ENCODE data around the gene TBC1D5.
A peak's percentile ranks its signal among the peaks of the same experiment; 100 is the strongest.
"Not testable (repeated sequence)": the region's sequence is repeated elsewhere in the genome, so short reads cannot be mapped to it uniquely, and the experiment has no call there.

TBC1D5 gene

DNA sequence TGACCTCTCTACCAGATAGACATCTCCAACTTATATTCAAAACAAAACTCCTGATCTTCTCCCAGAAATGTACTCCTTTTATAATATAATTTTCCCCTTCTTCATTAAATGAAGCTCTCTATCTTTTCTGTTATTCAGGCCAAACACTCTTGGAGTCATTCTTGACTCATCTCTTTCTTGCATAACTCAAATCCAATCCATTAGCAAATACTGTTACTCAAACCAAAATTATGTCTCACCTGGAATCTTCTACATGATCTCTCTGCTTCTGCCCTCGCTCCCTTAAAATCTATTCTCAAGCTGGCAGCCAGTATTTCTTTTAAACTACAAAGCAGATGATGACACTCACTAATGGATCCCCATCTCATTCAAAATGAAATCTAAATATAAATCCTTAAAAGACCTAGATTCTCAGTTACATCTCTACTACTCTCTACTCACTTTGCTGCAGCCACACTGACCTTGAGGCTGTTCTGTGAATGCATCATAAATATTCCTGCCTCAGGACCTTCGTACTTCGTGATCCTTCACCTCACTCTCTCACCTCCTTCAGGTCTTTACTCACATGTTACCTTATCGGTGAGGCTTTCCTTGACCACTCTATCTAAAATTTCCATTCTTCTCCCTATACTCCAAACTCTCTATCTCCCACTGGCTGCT lies 160.9 kb downstream of the TBC1D5 start:
- no peak for DNase-seq

DNA sequence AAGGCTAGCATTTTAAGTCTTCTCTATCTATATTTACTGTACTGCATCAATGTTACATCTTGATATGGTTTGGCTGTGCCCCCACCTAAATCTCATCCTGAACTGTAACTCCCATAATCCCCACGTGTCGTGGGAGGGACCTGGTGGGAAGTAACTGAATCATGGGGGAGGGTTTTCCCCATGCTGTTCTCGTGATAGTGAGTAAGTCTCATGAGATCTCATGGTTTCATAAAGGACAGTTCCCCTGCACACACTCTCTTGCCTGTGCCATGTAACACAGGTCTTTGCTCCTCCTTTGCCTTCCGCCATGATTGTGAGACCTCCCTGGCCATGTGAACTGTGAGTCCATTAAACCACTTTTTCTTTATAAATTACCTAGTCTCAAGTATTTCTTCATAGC lies 161.5 kb downstream of the TBC1D5 start:
- DNase-seq: no peak

DNA sequence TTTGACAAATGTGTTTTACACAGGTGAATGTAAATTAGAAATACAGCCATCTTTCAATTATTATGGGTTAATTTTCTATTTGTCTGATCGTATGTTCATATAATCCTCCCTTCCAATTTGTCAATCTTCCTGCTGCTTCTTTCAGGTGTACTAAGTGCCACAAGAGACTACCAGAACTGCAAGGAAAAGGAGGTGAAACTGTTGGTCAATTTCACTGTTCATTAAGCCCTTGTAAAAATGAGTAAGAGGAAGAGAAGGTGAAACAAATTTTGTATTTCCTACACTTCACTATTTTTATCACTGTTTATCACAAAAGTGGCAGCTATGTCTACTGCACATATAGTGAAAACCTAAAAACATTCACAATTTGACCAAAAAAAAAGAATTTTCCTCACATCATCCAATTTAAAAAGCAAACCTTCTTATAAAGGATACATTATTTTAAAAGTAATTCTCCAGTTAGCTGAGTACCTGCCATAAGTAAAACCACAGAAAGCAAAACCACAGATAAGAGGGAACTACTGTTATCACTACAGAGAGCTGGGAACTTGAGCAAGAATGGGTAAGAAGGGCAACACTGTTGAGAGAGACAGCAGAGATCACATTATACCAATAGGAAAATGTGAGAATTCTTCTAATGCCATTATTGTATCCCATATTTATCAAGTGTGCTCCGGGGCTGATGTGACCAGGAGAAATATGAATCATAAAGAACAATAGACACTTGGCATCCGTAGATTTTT lies 163.0 kb downstream of the TBC1D5 start:
- no peak for DNase-seq

DNA sequence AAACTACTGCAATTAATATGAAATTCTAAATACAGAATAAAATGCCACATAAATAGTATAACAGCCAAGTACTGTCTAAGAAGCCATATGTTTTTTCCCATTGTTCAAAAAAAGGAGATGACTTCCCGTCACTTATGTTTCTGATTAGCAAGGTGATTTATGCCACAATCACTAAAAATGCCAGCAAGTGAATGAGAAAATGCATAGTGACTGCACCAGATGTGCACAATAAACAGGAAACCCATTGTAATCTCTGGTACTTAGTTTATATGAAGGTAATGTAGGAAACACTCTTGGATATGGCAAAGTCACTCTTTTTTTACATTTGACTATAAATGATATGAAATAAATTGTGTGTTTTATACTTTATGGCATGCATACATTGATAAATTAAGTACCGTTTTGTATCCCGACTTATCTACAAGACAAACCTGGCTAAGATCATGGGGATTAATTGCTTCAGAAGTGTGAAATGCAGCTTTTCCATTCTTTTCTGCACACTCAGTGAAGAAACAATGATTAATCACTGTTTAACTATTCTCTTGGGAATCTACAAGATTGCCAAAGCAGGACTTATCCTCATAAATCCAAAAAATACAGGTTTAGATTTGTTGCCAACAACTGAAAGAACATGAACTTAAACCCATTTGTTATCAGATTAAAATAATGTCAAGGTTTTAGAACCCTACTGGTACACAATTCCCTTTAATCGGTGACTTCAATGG lies 164.5 kb downstream of the TBC1D5 start:
- no peak for DNase-seq

DNA sequence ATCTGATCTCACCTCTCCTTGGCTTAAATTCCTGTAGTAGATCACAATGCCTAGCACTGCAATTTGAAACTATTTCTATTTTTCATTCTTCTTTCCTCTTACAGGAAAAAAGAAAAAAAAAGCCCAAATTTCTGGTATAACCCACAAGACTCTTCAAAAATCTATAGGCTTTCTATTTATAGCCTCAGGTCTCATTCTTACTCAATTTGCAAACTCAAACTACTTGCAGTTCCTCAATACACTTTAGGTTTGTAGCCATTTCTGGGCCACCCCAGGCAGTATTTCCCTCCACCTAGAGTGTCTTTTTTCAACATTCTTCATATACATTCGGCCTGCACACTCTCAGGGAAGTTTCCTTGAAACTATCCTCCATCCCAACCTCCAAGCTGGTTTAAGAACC lies 169.0 kb downstream of the TBC1D5 start:
- DNase-seq: no peak

DNA sequence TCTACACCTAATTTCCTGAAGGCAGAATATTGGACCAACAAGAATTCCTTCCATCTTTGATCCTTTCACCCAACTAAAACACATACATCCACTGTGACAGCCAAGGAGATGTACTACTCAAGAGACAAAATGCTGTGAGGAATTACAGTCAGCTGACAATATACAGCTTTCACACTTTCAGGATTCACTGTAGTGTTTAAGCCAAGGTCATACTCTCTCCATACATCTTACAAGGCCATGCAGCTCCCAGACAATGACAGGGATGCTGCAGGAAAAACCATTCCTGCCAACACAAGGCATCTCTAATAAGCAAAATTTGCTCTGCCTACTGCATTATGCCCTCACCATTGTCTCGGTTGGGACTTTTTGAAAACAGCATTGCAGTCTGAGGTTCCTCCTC lies 170.7 kb downstream of the TBC1D5 start:
- DNase-seq: no peak

DNA sequence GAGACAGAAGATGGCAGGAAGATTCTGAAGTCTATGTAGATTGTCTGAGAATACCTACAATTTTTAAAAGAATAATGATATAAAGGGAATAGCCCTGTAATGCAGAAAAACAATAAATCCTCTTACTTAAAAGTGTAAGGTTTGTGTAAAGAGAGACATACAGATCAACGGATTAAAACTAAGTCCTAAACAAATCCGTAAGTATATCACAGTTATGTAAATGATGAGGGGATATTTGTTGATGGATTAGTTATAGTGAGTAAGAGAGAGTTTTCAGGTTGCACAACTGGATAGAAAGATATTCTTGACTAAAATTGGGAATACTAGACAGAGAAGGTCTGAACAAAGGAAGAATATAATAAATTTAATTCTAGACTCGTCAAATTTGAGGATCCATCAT lies 179.6 kb downstream of the TBC1D5 start:
- DNase-seq: no peak

DNA sequence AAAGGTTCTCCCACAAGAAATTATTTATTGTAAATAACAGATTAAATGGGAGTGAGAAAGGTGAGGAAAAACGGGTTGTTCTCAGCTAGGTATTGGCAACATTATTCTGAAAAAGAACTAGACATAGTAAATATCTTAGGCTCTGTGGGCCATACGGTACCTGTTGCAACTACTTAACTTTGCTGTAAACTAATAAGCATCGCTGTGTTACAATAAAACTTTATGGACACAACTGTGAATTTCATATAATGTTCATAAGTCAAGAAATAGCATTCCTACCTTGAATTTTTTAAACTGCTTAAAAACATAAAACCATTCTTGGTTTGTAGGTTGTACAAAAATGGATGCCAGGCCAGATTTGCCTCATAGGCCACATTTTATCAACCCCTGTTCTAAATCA lies 183.9 kb downstream of the TBC1D5 start:
- DNase-seq: no peak

DNA sequence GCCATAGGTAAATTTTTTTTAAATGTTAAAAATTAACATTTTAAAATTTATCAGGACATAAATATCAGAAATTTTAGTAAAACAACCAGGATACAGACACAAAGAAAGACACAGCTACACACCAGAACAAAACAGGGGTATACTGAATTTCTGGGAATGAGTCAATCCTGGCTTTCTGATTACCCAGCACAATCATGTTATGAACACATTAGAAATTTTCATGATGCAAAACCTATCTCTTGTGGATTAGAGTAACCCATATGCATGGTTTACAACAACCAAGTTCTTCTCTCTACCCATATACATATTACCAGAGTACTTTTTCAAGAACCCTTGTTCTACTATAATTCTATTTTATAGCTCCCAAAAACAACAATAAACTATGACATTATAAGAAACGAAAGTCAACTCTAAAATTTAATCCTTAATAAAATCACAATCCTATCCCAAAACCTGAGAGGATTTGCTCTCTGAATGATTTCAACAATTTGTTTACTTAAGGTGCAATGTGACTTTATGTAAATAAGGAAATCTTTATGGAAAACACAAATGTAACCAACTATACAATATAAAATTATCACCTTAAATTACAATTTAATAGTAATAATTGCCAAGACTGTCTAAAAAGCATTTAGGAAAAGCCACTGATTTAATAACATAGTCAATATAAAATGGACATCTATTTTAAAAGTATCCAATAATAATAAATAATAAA lies 184.5 kb downstream of the TBC1D5 start:
- DNase-seq: no peak

DNA sequence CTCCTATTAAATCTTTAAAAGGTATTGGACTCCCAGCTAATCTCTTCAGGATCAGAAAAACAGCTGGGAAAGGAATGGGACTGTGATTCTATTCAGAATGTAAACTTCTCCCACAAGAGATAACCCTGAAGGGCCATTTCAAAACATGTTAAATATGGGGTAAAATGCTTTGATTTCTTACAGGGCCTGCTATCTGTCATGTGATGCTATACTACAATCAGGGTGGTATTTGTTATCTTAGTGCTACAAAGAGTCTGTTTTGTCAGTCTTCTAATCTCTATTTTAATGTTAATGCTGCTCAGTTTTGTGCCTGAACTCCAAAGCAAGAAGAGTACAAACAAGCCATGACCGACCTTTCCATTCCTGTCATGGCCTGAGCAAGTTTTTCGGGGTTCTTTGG lies 186.9 kb downstream of the TBC1D5 start:
- DNase-seq: no peak

DNA sequence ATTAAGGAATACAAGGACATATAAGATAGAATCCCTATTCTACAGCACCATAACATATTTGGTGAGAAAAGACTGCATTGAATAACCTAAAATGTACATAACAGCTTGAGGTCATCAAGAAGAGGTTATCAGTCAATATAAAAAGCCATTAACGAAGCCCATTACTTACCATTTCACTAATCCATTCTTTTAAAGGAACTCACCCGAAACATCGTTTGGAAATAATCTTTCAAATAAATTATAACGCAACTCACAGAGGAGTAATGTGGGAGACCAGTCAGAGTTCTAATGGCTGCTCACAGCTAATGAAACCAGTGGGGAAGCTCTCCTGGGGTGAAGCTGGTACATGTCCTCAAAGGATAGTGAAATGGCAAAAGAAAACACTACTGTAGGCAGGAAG lies 188.4 kb downstream of the TBC1D5 start:
- DNase-seq: no peak

DNA sequence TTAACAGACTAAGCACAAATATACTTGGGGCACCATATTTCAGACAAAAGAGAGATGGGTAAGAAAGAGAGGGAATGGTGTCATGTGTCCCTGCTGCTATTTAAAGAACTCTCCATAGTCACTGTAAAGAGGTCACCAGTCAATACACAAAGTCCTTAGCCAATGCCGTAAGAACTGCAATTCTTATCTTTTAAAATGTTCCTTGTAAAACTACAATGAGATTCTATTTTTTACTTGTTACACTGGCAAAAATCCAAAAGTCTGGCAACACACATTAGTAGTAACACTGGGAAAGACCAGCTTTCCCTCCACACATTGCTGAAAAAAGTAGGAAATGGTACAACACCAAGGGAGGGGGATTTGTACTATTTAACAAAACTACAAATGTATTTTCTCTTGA lies 189.4 kb downstream of the TBC1D5 start:
- DNase-seq: no peak

DNA sequence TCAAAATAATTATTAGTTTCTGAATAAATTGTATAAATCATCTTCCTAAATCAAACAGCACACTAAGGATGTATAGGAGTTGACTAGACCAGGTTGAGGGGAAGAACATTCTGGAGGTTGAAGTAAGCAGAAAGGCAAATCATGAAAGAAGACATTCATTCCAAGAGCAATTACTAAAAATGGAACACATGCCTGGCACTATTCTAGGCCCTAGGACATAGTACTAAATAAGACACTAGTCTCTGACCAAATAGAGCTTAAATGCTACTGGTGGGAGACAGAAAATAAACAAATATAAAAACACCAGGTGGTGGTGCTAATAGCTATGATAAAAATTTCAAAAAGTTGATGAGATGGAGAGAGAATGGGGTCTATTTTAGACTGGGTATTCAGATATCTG lies 190.1 kb downstream of the TBC1D5 start:
- no peak for DNase-seq

DNA sequence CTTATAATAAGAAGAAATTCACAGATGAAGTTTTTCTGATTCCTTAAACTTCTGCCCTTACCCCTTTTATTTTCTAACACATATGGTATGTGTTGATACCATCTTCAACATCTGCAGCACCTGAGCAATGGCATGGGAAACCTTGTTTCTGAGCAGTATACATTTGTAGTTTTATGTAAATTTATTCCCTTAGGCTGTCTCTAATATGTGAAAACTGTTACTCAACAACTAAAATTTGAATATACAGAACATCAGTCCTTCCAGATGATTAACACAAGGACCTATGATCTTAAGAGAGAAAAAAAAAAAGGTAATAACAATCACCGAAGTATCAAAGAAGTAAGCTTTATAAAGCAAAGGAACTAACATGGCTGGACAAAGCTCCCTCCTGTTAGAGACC lies 190.5 kb downstream of the TBC1D5 start:
- no peak for DNase-seq

DNA sequence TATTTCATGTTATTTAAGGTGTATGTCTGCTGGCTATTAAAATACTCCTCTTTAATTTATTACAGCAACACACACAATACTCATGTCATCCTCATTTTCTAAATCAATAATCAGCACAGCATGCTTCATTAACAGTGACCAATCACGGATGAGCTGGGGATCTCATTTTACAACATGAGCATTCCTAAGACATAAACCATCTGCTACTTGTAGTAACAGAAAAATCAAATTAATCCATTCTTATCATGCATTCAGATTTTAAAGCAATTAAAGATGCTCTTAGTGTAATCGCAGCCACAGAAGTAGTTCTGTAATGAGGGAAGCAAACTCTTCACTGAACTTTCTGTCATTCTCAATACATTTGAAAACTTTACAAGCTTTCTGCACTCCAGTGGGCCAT lies 191.1 kb downstream of the TBC1D5 start:
- no peak for DNase-seq

DNA sequence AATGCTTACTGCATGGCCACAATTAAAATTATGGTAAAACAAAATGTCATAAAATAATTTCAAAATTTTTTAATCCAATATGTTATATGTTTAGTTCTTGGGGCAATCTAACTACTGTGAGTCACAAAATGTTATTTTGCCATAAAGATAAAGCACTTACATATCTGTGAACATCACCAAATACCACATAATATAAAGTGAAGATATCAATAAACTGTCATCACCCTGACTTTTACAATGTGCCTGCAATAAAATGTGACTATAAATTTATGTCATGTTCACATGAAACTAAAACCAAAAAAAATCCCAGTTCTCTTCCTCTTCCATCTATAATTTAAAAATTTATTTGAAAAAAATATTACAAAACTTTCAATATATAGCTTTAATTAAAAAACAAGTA lies 191.8 kb downstream of the TBC1D5 start:
- DNase-seq: no peak

DNA sequence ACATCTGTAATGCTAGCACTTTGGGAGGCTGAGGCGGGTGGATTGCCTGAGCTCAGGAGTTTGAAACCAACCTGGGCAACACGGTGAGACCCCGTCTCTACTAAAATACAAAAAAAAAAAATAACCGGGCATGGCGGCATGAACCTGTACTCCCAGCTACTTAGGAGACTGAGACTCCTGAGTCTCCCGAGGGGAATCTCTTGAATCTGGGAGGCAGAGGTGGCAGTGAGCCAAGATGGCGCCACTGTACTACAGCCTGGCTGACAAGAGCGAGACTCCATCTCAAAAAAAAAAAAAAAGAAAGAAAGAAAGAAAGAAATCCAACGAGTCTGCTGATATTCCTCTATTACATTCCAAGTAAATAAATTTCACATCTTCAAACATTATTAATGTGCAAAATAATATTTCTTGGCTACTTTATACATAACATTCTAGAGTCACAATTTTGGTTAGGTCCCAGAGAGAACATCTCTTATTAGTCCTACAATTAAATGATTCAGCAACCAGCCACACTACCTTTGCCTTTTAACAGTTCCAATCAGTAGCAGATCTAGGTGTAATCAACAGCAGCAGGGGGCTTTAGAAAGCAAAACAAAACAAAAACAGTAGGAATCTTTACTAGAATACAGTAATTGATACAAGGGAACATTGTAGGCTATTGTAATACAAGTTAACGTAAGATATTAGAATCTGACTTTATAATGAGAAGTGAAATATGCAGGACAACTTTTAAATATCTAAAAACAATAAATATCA lies 195.8 kb downstream of the TBC1D5 start:
- peak; percentile 46 for DNase-seq

DNA sequence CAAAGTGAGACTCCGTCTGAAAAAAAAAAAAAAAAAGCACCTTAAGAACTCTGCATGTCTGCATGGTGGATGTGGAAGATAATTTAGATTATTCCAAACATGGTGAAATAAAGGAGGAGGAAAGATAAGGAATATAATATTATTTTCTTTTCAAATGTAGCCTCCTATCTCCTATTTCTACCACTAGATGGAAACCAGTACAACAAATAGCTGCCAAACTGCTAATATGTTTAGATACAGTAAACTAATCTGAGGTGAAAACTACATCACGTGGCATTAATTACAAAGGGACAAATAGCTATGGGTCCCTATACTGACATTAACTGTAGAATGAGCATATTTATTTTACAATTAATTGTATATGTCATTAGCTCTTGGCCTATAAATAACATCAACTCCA lies 197.8 kb downstream of the TBC1D5 start:
- peak; percentile 1 for DNase-seq

DNA sequence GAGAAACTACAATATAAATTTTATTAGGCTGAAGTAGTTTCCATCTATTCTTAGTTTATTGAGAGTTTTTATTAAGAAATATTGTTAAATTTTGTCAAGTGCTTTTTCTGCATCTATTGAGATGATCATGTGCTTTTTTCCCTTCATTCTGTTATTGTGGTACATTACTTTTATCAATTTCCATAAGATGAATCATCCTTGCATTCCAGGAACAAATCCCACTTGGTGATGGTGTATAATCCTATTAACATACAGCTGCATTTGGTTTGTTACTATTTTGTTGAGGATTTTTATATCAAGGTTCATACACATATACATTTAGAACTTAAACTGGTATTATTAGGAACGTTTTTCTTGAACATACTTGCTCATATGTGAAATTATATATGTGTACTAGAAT lies 199.8 kb downstream of the TBC1D5 start:
- DNase-seq: no peak

DNA sequence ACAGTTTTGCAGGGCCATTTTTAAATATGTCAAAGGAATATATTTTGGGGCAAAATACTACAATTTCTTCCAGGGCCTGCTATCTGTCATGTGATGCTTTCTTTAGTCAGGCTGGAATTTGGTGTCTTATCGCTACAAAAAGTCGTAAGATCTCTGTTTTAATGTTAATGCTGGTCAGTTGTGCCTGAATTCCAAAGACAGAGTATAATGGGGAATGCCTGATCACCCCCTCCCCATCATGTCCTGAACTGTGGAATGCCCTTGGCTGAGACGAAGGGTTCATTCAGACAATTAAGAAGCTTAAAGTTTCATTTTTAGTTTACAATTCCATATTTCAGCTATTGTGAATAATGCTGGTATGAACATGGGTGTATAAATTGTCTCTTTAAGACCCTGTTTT lies 203.0 kb downstream of the TBC1D5 start:
- DNase-seq: no peak

DNA sequence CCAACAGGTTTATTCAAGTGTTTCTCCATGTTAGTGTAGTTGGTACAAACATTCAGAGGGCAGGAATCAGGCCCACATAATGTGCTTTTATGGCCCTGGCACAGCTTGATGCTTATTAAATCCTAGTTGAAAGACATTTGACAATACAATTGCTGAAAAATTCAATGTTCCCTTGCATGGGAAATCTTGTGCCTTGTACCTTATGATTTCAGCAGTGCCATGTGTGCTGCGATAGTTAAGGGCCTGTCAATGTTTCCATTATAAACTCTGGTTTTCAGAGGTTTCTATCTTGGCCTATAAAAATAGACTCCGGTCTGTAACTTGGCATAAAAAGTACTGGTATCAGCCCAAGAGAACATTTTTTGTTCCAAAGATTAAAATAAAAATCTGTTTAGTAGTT lies 207.2 kb downstream of the TBC1D5 start:
- peak; percentile 62 for DNase-seq

DNA sequence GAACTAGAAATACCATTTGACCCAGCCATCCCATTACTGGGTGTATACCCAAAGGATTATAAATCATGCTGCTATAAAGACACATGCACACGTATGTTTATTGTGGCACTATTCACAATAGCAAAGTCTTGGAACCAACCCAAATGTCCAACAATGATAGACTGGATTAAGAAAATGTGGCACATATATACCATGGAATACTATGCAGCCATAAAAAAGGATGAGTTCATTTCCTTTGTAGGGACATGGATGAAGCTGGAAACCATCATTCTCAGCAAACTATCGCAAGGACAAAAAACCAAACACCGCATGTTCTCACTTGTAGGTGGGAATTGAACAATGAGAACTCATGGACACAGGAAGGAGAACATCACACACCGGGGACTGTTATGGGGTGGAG lies 210.0 kb downstream of the TBC1D5 start:
- not testable (repeated sequence) for DNase-seq

DNA sequence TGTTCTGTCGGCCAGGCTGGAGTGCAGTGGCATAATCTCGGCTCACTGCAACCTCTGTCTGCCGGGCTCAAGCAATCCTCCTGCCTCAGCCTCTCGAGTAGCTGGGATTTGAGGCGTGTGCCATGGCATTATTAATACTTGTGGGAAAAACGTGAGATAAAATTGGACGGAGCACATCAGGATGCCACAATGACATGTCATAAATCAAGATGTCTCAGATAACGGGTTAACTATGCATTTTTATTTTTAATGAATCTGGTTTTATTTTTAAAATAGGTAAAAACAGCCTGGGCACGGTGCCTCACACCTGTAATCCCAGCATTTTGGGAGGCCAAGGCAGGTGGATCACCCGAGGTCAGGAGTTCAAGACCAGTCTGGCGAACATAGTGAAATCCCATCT lies 212.8 kb downstream of the TBC1D5 start:
- DNase-seq: no peak
